Germinal center (tissue), 1 donor: ENCODE measurements around the gene MRPL57.
"Not testable (repeated sequence)": the region's sequence is repeated elsewhere in the genome, so short reads cannot be mapped to it uniquely, and the experiment has no call there.

Source experiments
- DNase-seq: peaks from one replicate; pipeline ENCODE4 v3.0.0; 2012; ENCODE audit warnings: mixed read lengths, low spot score

MRPL57 gene

DNA sequence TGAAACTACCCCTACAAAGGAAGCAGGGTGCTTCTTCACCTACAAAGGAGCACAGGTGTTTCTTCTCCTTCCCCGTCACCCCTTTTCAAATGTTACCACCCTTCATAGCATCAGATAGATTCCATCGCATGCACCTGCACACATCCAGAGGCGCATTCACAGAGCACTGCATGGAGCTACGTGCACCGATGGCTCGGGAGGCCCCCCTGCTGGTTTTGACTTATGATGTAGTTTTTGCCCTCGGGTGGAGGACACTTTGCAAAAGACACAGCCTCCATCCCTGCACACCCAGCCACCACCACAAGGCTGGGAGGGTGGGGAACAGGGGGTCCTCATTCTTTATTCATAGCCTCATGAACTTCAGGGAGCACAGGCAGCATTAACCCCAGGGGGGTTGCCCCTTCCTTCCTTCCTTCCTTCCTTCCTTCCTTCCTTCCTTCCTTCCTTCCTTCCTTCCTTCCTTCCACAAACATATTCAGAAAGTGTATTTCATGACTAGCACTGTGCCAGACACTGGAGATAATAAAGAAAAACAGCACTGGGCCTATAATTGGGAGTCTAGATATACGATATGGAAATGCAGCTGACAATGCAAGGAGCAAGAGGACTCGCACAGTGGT, 21.3 kb downstream of the MRPL57 start:
- DNase-seq, result not testable (repeated sequence)

DNA sequence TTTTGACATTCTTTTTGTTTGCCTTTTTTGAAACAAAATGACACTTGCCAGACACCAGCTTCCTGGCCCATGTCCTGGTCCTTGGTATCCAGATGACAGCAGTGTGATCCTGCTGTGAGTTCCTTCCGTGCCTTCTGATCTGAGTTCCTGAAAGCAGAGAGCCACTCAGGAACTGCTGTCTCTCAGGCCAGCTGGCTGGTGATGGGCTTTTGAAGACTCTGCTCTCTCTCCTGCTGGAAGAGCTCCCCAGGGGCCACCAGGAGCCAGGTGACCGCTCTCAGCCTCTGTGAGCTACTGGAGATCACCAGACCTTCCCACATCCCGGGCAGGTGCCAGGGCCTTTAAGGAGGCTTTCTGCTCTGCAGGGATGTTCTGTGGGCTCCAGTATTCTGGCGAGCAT, 21.9 kb downstream of the MRPL57 start:
- DNase-seq, result not testable (repeated sequence)

- not testable (repeated sequence) for DNase-seq
Observed at GRCh38 chr13:21201456-21202190, 25.2 kb downstream of the MRPL57 start.

DNA sequence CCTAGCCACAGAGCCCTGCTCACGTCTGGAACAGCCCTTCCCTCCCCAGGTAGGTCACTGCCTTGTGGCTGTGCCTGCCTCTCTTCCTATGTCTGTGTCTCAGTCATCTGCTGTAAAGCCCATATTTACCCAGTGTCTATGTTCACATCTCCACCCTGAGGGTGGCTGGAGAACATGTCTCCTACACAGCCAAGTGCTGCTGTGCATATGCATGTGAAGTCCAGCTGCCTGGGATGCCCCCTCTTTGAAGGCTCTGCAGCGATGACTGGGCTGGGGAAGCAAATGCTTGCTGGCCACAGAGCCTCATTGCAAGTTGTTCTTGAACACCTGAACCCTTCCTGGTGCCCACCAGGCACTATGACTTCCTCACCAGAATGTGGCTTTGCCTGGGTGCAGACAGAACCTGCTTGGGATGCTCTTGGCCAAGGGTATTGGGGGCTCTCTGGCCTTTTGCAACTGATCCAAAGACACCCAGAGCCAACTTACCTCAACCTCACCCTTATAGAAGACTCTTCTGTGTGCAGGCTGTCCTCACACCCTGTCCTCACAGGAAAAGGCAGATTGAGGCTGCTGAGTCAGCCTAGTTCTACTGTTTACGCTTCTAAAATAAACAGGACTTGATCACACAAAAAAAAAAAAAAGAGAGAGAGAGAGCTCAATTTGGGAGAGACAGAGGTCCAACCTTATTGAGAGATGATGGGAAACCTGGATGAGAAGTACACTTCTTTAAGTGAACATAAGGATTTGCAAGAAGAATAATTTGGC, 26.5 kb downstream of the MRPL57 start:
- no peak for DNase-seq

DNA sequence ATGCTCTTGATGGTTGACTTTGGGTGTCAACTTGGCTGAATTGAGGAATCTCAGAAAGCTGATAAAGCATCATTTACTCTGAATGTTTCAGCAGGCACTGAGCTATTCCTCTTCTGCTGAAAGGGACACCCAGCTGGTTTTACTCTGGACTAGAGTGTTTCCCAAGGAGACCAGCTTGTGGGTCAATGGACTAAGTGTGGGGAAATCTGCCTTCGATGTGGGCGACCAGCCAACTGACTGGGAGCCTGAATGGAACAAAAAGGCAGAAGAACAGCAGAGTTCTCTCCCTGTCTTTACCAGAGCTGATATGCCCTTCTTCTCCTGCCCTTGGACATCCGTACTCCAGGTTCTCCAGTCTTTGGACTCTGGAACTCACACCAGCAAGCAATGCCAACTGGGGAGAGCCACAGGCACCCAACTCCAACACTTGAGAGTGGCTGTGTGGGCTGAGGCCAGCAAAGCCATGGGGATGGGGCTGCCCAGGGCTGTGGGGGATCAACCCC, 32.2 kb downstream of the MRPL57 start:
- no peak for DNase-seq

GRCh38 chr13:21212138-21212775, 35.8 kb downstream of the MRPL57 start:
- no peak for DNase-seq

GRCh38 chr13:21215419-21215818, 39.0 kb downstream of the MRPL57 start:
- not testable (repeated sequence) for DNase-seq

DNA sequence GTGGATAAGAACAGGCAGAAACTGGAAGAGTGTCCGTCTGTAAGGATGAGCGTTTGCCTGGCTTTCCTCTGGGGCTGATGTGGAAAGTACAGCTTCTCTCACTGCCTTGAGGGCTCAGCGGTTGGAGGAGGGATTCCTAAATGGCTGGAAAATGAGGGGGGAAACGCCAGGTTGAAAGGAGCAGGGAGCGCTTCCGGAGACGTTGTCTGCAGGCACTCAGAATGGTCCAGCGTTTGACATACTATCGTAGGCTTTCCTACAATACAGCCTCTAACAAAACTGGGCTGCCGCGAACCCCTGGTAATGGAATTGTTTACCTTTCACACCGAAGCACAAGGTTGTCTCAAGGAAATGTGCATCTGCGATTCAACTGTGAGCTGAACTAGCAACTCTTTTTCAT, 39.9 kb downstream of the MRPL57 start:
- DNase-seq, result no peak

DNA sequence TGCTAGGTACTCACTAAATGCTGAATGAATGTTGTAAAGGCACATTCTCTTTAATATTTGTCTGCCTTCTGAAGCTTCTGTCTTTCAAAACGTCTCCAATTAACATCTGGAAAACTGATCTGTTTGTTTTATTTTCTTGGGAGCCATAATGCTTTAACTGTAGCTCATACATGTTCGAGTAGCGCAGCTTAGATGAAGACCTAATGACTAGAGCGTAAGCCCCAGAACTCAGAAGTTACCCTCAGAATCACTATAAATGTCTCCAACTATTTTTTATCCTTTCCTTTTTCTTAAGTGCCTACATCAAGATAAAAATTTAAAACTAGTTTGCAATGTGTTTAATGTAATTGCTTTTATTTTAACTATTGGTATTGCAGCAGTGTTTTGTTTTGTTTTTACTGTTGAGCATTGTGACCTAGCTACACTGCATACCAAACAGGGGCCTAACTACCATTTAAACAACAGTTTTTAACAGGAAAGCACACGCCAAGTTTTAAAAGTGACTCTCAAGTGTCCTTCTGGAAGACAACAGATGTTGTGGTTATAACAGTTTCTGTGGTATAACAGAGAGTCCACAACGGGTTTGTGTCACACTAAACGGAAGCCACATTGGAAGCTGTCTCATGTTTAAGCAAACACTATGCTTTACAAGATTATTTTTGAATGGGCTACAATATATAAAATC, 42.0 kb downstream of the MRPL57 start:
- no peak for DNase-seq

GRCh38 chr13:21219036-21219381, 42.6 kb downstream of the MRPL57 start:
- DNase-seq, result no peak

GRCh38 chr13:21219716-21220115, 43.3 kb downstream of the MRPL57 start:
- not testable (repeated sequence) for DNase-seq

DNA sequence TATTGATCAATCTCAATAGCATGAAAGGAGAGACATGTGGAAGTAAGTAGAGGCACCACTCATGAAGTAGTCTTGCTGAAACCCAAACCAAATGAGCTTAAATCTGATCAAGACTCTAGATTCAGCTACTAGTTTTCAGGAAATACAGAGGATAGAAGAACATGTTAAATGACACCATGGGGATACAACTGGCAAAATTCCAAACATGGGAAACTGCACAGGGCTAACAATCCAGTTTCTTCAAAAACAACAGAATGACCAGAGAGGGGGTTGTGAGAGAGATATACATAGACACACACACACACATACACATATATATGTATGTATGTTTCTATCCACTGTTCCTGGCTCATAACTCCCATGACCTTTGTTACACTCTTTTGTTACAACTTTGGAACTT, 44.8 kb downstream of the MRPL57 start:
- DNase-seq, result no peak

DNA sequence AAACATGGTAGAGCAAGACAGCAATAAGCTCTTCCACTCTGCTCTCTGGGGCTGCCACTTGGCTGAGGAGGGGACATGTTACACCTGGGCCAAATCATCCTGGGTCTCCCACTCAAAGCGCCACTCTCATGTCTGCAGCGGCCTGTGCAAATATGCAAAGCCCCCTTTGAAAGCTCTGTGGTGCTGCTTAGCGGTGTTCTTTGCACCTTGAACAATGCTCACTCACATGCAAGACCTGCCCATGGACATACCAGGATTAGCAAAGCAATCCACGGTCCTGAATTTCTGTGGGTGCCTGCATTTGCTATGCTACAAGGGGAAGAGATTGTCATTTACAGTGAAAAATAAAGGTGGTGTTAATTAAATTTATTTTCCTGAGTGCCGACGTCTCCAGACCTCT, 48.6 kb downstream of the MRPL57 start:
- no peak for DNase-seq

GRCh38 chr13:21225841-21226581, 49.6 kb downstream of the MRPL57 start:
- DNase-seq, result no peak

GRCh38 chr13:21227917-21228316, 51.5 kb downstream of the MRPL57 start:
- DNase-seq, result no peak
